MM.1S (cell line): ENCODE results near the gene PAMR1.

Experiments used
- DNase-seq: peaks from one replicate; pipeline ENCODE4 v3.0.0-alpha.2; 2015
- H2AFZ ChIP-seq: fragments of 300-600 bp; sonication (generic); 2 replicates; pipeline ENCODE4 v1.6.0; 2016; ENCODE audit warnings: antibody characterized with exemption, low read length
- H3F3A ChIP-seq: fragments of 300-600 bp; sonication (generic); 2 replicates; pipeline ENCODE4 v1.6.1; 2016; ENCODE audit warnings: mild to moderate bottlenecking, antibody characterized with exemption, low read length, moderate library complexity, mixed read lengths; ENCODE audit not compliant: insufficient read depth
- H3K27ac ChIP-seq: fragments of 300-600 bp; sonication (generic); 2 replicates; pipeline ENCODE4 v1.5.1; 2016; ENCODE audit warnings: mild to moderate bottlenecking, low read length
- H3K27me3 ChIP-seq: fragments of 300-600 bp; sonication (generic); replicated peaks from 2 replicates; pipeline ENCODE4 v1.6.0; 2016; ENCODE audit warnings: low read length; ENCODE audit not compliant: insufficient read depth
- H3K36me3 ChIP-seq: fragments of 300-600 bp; sonication (generic); replicated peaks from 2 replicates; pipeline ENCODE4 v1.6.1; 2016; ENCODE audit warnings: mild to moderate bottlenecking, low read length, mixed read lengths; ENCODE audit not compliant: insufficient read depth
- H3K4me1 ChIP-seq: fragments of 300-600 bp; sonication (generic); 2 replicates; pipeline ENCODE4 v1.6.1; 2016; ENCODE audit warnings: low read length, mixed read lengths
- H3K4me2 ChIP-seq: fragments of 300-600 bp; sonication (generic); 2 replicates; pipeline ENCODE4 v1.6.0; 2016; ENCODE audit warnings: low read depth, low read length
- H3K4me3 ChIP-seq: fragments of 300-600 bp; sonication (generic); 2 replicates; pipeline ENCODE4 v1.5.1; 2016; ENCODE audit warnings: low read length, mixed read lengths
- H3K79me2 ChIP-seq: fragments of 300-600 bp; sonication (generic); 2 replicates; pipeline ENCODE4 v1.6.1; 2016; ENCODE audit warnings: mixed run types, low read length, mixed read lengths
- H3K9ac ChIP-seq: fragments of 300-600 bp; sonication (generic); 2 replicates; pipeline ENCODE4 v1.6.1; 2016; ENCODE audit warnings: low read length, mixed read lengths
- H3K9me2 ChIP-seq: fragments of 300-600 bp; sonication (generic); replicated peaks from 2 replicates; pipeline ENCODE4 v1.6.1; 2016; ENCODE audit warnings: mild to moderate bottlenecking, low read length, mixed read lengths; ENCODE audit not compliant: insufficient read depth
- H3K9me3 ChIP-seq: fragments of 300-600 bp; sonication (generic); replicated peaks from 2 replicates; pipeline ENCODE4 v1.6.1; 2016; ENCODE audit warnings: mild to moderate bottlenecking, low read length, mixed read lengths; ENCODE audit not compliant: insufficient read depth
- H4K20me1 ChIP-seq: fragments of 300-600 bp; sonication (generic); 2 replicates; pipeline ENCODE4 v1.6.1; 2016; ENCODE audit warnings: mild to moderate bottlenecking, low read length, moderate library complexity, mixed read lengths; ENCODE audit not compliant: insufficient read depth
- CTCF ChIP-seq: fragments of 300-600 bp; sonication (generic); IDR thresholded peaks from 2 replicates; pipeline ENCODE4 v1.5.1; 2016; ENCODE audit warnings: antibody characterized with exemption, low read length, mixed read lengths
- EZH2 ChIP-seq: fragments of 300-600 bp; sonication (generic); optimal IDR thresholded peaks from 2 replicates; pipeline ENCODE3; 2017; ENCODE audit warnings: low read depth, mild to moderate bottlenecking, antibody characterized with exemption, low read length, mixed read lengths
- EZH2phosphoT487 ChIP-seq: fragments of 300-600 bp; sonication (generic); IDR thresholded peaks from 2 replicates; pipeline ENCODE4 v1.6.1; 2018; ENCODE audit warnings: antibody characterized with exemption, low read length

PAMR1 gene

GRCh38 chr11:35540526-35540925, 15.1 kb upstream of the PAMR1 start:
- no peak for TF ChIP-seq CTCF
- TF ChIP-seq EZH2: no peak
- TF ChIP-seq EZH2phosphoT487: no peak
- Histone ChIP-seq H3K4me2 (no peak overlapping the region), H2AFZ (no peak overlapping the region), H3K9me3 (no peaks in the 10 kb centered on the region), H3K27ac (no peak overlapping the region), H3F3A (no peaks in the 10 kb centered on the region), H3K4me3 (no peak overlapping the region), H4K20me1 (no peaks in the 10 kb centered on the region), H3K36me3 (no peaks in the 10 kb centered on the region), H3K9me2 (no peaks in the 10 kb centered on the region), H3K9ac (no peak overlapping the region), H3K27me3 (no peaks in the 10 kb centered on the region), H3K79me2 (no peaks in the 10 kb centered on the region), H3K4me1 (no peaks in the 10 kb centered on the region)
- no peak for DNase-seq

- no peak for TF ChIP-seq CTCF
- no peak for TF ChIP-seq EZH2
- no peak for TF ChIP-seq EZH2phosphoT487
- no peaks in the 10 kb centered on the region for H3F3A ChIP-seq
- no peaks in the 10 kb centered on the region for H4K20me1 ChIP-seq
- no peaks in the 10 kb centered on the region for H3K79me2 ChIP-seq
- H3K4me1 ChIP-seq: no peaks in the 10 kb centered on the region
- DNase-seq: no peak
- no peak overlapping the region for H3K27ac ChIP-seq
- no peaks in the 10 kb centered on the region for H3K9me3 ChIP-seq
- H2AFZ ChIP-seq: no peak overlapping the region
- no peak overlapping the region for H3K4me2 ChIP-seq
- no peaks in the 10 kb centered on the region for H3K27me3 ChIP-seq
- H3K9me2 ChIP-seq: no peaks in the 10 kb centered on the region
- H3K4me3 ChIP-seq: no peak overlapping the region
- H3K9ac ChIP-seq: no peak overlapping the region
- H3K36me3 ChIP-seq: no peaks in the 10 kb centered on the region
Observed at GRCh38 chr11:35539781-35540281, 14.4 kb upstream of the PAMR1 start.

- no peaks in the 10 kb centered on the region for H3K79me2 ChIP-seq
- no peak overlapping the region for H3K9ac ChIP-seq
Observed at GRCh38 chr11:35539256-35539655, 13.8 kb upstream of the PAMR1 start.

More at GRCh38 chr11:35539256-35539655, 13.8 kb upstream of the PAMR1 start:
- H3K4me1 ChIP-seq: no peaks in the 10 kb centered on the region
- H3K36me3 ChIP-seq: no peaks in the 10 kb centered on the region
- H3K27ac ChIP-seq: no peak overlapping the region
- no peak overlapping the region for H3K4me3 ChIP-seq
- H3K4me2 ChIP-seq: no peak overlapping the region
- no peaks in the 10 kb centered on the region for H3K9me3 ChIP-seq
- H2AFZ ChIP-seq: no peak overlapping the region
- H3F3A ChIP-seq: no peaks in the 10 kb centered on the region
- no peak for DNase-seq
- TF ChIP-seq EZH2 (no peak), EZH2phosphoT487 (no peak), CTCF (no peak)
- H4K20me1 ChIP-seq: no peaks in the 10 kb centered on the region
- no peaks in the 10 kb centered on the region for H3K9me2 ChIP-seq
- no peaks in the 10 kb centered on the region for H3K27me3 ChIP-seq
